Activated T-cell treated with anti-CD3 and anti-CD28 coated beads for 4 hours (primary cell): ENCODE measurements around the gene CTBS.

Experiments
- DNase-seq: peaks from one replicate; pipeline ENCODE4 v3.0.0-alpha.2; 2020

Gene CTBS

GRCh38 chr1:84504580-84505492 is 69.4 kb downstream of the CTBS start:
- no peak for DNase-seq

- no peak for DNase-seq
Measured at GRCh38 chr1:84502927-84503326, 71.3 kb downstream of the CTBS start.
